GM23338 (cell line): Measurements from ENCODE around the gene TNPO1. TPM values are rescaled to one million over a fixed set of nuclear protein-coding genes. Genes with fewer than 3 reads are reported as not detected.

Experiments used
- ATAC-seq: fragments of 200-7000 bp; cut with Tn5 transposase; 3 replicates; pipeline ENCODE4 v1.9.1; 2020
- DNase-seq: peaks from one replicate; pipeline ENCODE4 v3.0.0-alpha.2; 2015; ENCODE audit warnings: low spot score
- H2AFZ ChIP-seq: fragments of 200-600 bp; sonication (generic); 2 replicates; pipeline ENCODE4 v1.8.0; 2016; ENCODE audit warnings: antibody characterized with exemption, mild to moderate bottlenecking, moderate library complexity
- H3F3A ChIP-seq: fragments of 200-600 bp; sonication (generic); replicated peaks from 2 replicates; pipeline ENCODE4 v1.8.0; 2017; ENCODE audit warnings: antibody characterized with exemption, mixed run types, low read depth
- H3K27ac ChIP-seq: fragments of 200-600 bp; sonication (generic); 2 replicates; pipeline ENCODE4 v1.6.1; 2016; ENCODE audit warnings: low read depth
- H3K27me3 ChIP-seq: fragments of 200-600 bp; sonication (generic); 2 replicates; pipeline ENCODE4 v1.8.0; 2016; ENCODE audit warnings: mild to moderate bottlenecking, mixed run types, moderate library complexity; ENCODE audit not compliant: insufficient read depth
- H3K36me3 ChIP-seq: fragments of 200-600 bp; sonication (generic); 2 replicates; pipeline ENCODE4 v1.8.0; 2016; ENCODE audit warnings: mild to moderate bottlenecking; ENCODE audit not compliant: insufficient read depth
- H3K4me1 ChIP-seq: fragments of 200-600 bp; sonication (generic); 2 replicates; pipeline ENCODE4 v1.8.0; 2016; ENCODE audit warnings: mild to moderate bottlenecking, moderate library complexity; ENCODE audit not compliant: insufficient read depth
- H3K4me2 ChIP-seq: fragments of 200-600 bp; sonication (generic); 2 replicates; pipeline ENCODE4 v1.7.1; 2017; ENCODE audit warnings: mixed run types
- H3K4me3 ChIP-seq: fragments of 200-600 bp; sonication (generic); 2 replicates; pipeline ENCODE4 v1.6.1; 2016; ENCODE audit warnings: mixed run types
- H3K79me2 ChIP-seq: fragments of 200-600 bp; sonication (generic); replicated peaks from 2 replicates; pipeline ENCODE4 v1.8.0; 2017; ENCODE audit warnings: mild to moderate bottlenecking; ENCODE audit not compliant: insufficient read depth
- H3K9me2 ChIP-seq: fragments of 200-600 bp; sonication (generic); 2 replicates; pipeline ENCODE4 v1.8.0; 2017; ENCODE audit not compliant: insufficient read depth
- H4K20me1 ChIP-seq: fragments of 200-600 bp; sonication (generic); replicated peaks from 2 replicates; pipeline ENCODE4 v1.8.0; 2017; ENCODE audit warnings: mild to moderate bottlenecking; ENCODE audit not compliant: insufficient read depth
- H3K27ac Mint-ChIP-seq: 2 replicates; pipeline ENCODE4 v1.8.0; 2020; ENCODE audit warnings: inconsistent platforms, mild to moderate bottlenecking, moderate library complexity, mixed read lengths
- H3K27me3 Mint-ChIP-seq: 3 replicates; pipeline ENCODE4 v1.8.0; 2022; ENCODE audit warnings: low read depth, mild to moderate bottlenecking, moderate library complexity, mixed read lengths, inconsistent platforms; ENCODE audit not compliant: insufficient read depth, poor library complexity
- H3K36me3 Mint-ChIP-seq: 3 replicates; pipeline ENCODE4 v1.8.0; 2021; ENCODE audit warnings: low read depth, mild to moderate bottlenecking, inconsistent platforms, moderate library complexity, mixed read lengths
- H3K4me1 Mint-ChIP-seq: 3 replicates; pipeline ENCODE4 v1.8.0; 2020; ENCODE audit warnings: mild to moderate bottlenecking, inconsistent platforms, mixed read lengths
- H3K4me3 Mint-ChIP-seq: 3 replicates; pipeline ENCODE4 v1.8.0; 2021; ENCODE audit warnings: moderate library complexity, mild to moderate bottlenecking, inconsistent platforms, mixed read lengths
- H3K9me3 Mint-ChIP-seq: 3 replicates; pipeline ENCODE4 v1.8.0; 2020; ENCODE audit warnings: moderate library complexity, mild to moderate bottlenecking, inconsistent platforms, mixed read lengths
- CREB1 ChIP-seq: fragments of 250-450 bp; sonication (Bioruptor Pico); IDR thresholded peaks from 2 replicates; pipeline ENCODE4 v1.5.0; 2020; ENCODE audit warnings: low read depth, mild to moderate bottlenecking, moderate library complexity
- CTCF ChIP-seq, 2 experiments: fragments of 200-600 bp in 1 of 2; sonication (generic) in 1 of 2; conservative IDR thresholded peaks; 2 replicates each; pipeline versions ENCODE4 v1.5.1 to v1.6.1; 2016 to 2017; ENCODE audit warnings: antibody characterized with exemption in 2 of 2, low read depth in 2 of 2, mild to moderate bottlenecking in 2 of 2, moderate library complexity in 1 of 2
- ETS1 ChIP-seq: IDR thresholded peaks from 2 replicates; pipeline ENCODE4 v1.6.1; 2016; ENCODE audit warnings: antibody characterized with exemption
- EZH2 ChIP-seq: fragments of 200-600 bp; sonication (generic); IDR thresholded peaks from one replicate; pipeline ENCODE4 v1.8.0; 2017; ENCODE audit warnings: antibody characterized with exemption, mild to moderate bottlenecking, low read depth; ENCODE audit not compliant: unreplicated experiment
- EZH2phosphoT487 ChIP-seq: fragments of 200-600 bp; sonication (generic); IDR thresholded peaks from one replicate; pipeline ENCODE4 v1.8.1; 2018; ENCODE audit warnings: antibody characterized with exemption; ENCODE audit not compliant: unreplicated experiment
- JUNB ChIP-seq: IDR thresholded peaks from one replicate; pipeline ENCODE4 v1.6.1; 2016; ENCODE audit warnings: antibody characterized with exemption; ENCODE audit not compliant: unreplicated experiment
- NANOG ChIP-seq: IDR thresholded peaks from 2 replicates; pipeline ENCODE4 v1.6.1; 2016; ENCODE audit warnings: antibody characterized with exemption, borderline replicate concordance
- POLR2AphosphoS5 ChIP-seq: IDR thresholded peaks from 2 replicates; pipeline ENCODE4 v1.6.1; 2016; ENCODE audit warnings: antibody characterized with exemption, low read depth
- REST ChIP-seq: IDR thresholded peaks from one replicate; pipeline ENCODE4 v1.6.1; 2018; ENCODE audit warnings: antibody characterized with exemption; ENCODE audit not compliant: unreplicated experiment
- STAT1 ChIP-seq: IDR thresholded peaks from one replicate; pipeline ENCODE4 v1.6.1; 2016; ENCODE audit warnings: antibody characterized with exemption; ENCODE audit not compliant: unreplicated experiment
- ZNF114 ChIP-seq: fragments of 250-450 bp; sonication (Bioruptor Pico); IDR thresholded peaks from 2 replicates; pipeline ENCODE4 v1.5.0; 2020; ENCODE audit warnings: mild to moderate bottlenecking, moderate library complexity
- ZNF331 ChIP-seq: fragments of 250-450 bp; sonication (Bioruptor Pico); IDR thresholded peaks from 2 replicates; pipeline ENCODE4 v1.5.0; 2020; ENCODE audit warnings: low read depth, mild to moderate bottlenecking, moderate library complexity
- ZNF462 ChIP-seq: fragments of 250-450 bp; sonication (Bioruptor Pico); IDR thresholded peaks from 2 replicates; pipeline ENCODE4 v1.5.0; 2020; ENCODE audit warnings: mild to moderate bottlenecking, moderate library complexity
- polyA plus RNA-seq: library from polyadenylated mRNA; unstranded; fragments of >200 nt; fragmentation: Nextera tagmentation; extraction: Ambion mirVana; gene quantifications from 2 replicates; pipeline ENCODE4 v1.2.1, GENCODE V29; 2016
- total RNA-seq: library from RNA; depleted of rRNA; stranded (reverse); fragments of >200 nt; shearing (Covaris generic); gene quantifications from 2 replicates; pipeline ENCODE4 v1.2.3, GENCODE V29; 2014

TNPO1 gene
- total and polyA plus RNA-seq, 2 experiments from 2014 or later, result 117 to 197 TPM

- Mint-ChIP-seq H3K27me3 (peaks cover 10% of the 10 kb centered on the region), H3K27ac (no peak overlapping the region; the same call in 1 of the 2 replicates), H3K4me3 (no peak overlapping the region), H3K4me1 (peaks cover 26% of the 10 kb centered on the region; the same call in 2 of the 3 replicates), H3K9me3 (no peaks in the 10 kb centered on the region), H3K36me3 (peaks cover 84% of the 10 kb centered on the region)
- Histone ChIP-seq H3K36me3 (peaks cover 26% of the 10 kb centered on the region; the same call in 1 of the 2 replicates), H3K9me2 (no peaks in the 10 kb centered on the region), H3K79me2 (peaks cover 100% of the 10 kb centered on the region), H4K20me1 (peaks cover 58% of the 10 kb centered on the region), H3F3A (no peaks in the 10 kb centered on the region), H3K4me2 (no peak overlapping the region), H3K27me3 (no peaks in the 10 kb centered on the region), H3K27ac (no peak overlapping the region), H3K4me3 (no peak overlapping the region), H2AFZ (no peak overlapping the region), H3K4me1 (peaks cover 22% of the 10 kb centered on the region; the same call in 1 of the 2 replicates)
- TF ChIP-seq ETS1 (no peak), ZNF114 (CRISPR knock-in tag) (no peak), STAT1 (no peak), CTCF (conservative IDR thresholded peaks at IDR 0.05; ENCODE audit: low read depth in 2 of 2) (no peak), EZH2phosphoT487 (no peak), REST (no peak), NANOG (no peak), CREB1 (CRISPR knock-in tag) (no peak), JUNB (no peak), EZH2 (no peak), POLR2AphosphoS5 (no peak), ZNF331 (CRISPR knock-in tag) (no peak), ZNF462 (CRISPR knock-in tag) (no peak)
- DNase-seq (no peak), ATAC-seq (no peak)
These were observed 38.0 kb downstream of the TNPO1 start for GRCh38 chr5:72854419-72854818.
